ENCODE data around the gene SPINT2. TPM values are rescaled to one million over a fixed set of nuclear protein-coding genes. Genes with fewer than 3 reads are reported as not detected.

SPINT2 gene
- total and polyA plus RNA-seq, 2 of the 13 experiments (the other 11 are each of a cell fraction or from before 2014, with no cell fraction given): 0.31 to 0.77 TPM

GRCh38 chr19:38266981-38267597, 2.7 kb downstream of the SPINT2 start:
- H3K27ac ChIP-seq (ENCODE audit: extremely low read length, insufficient read depth, low read length): peak overlapping the region; percentile 39
- WGBS (ENCODE audit: low lambda C conversion rate): 1% methylated on average over 10 of the region's 12 CpGs
- peak overlapping the region; percentile 66 for H2AFZ ChIP-seq (ENCODE audit: low read length)
- intact Hi-C loops (cut with micrococcal nuclease; ENCODE audit: unreplicated experiment): no loop called here
- ATAC-seq: peak; percentile 74
- POLR2A ChIA-PET: interaction anchor here (0.9 kb wide), 1 partner anchor 107 kb away, joined by 5 read pairs; the partner anchor contains the start of gene PSMD8
- DNase-seq (ENCODE audit: low spot score): peak; percentile 39
- H4K20me1 ChIP-seq (ENCODE audit: insufficient read depth, low read length): no peaks in the 10 kb centered on the region
- peak overlapping the region; percentile 75 for H3K4me2 ChIP-seq (ENCODE audit: low read depth, low read length)
- peaks cover 76% of the 10 kb centered on the region for H3K4me1 ChIP-seq (ENCODE audit: insufficient read depth, low read length)
- BruUV-seq (replicated peaks): no TSS peak
- peaks cover 0 to 6% of the 10 kb centered on the region in 2 experiments; a peak in 2 of 5 replicates for H3K27me3 ChIP-seq (ENCODE audit: control insufficient read depth in 1 of 2, insufficient read depth in 2 of 2, low read length in 2 of 2)
- peak overlapping the region; percentile 55; the same call in 1 of the 2 replicates for H3K9ac ChIP-seq (ENCODE audit: insufficient read depth, low read depth, low read length)
- H3K9me3 ChIP-seq (ENCODE audit: low read length): no peaks in the 10 kb centered on the region
- H3K36me3 ChIP-seq (replicated peaks in 1 of 2; ENCODE audit: control insufficient read depth in 1 of 2, insufficient read depth in 2 of 2, low read length in 2 of 2): no peaks in the 10 kb centered on the region
- FAIRE-seq: peak; percentile 71
- peak overlapping the region; percentile 18 to 56 (median 48); a peak in 5 of 6 replicates for H3K4me3 ChIP-seq (replicated peaks in 1 of 3; ENCODE audit: insufficient read depth in 1 of 3, low read depth in 2 of 3, low read length in 3 of 3)
- in situ Hi-C loops (cut with HindIII; ENCODE audit: extremely low pct_ligation_motif_present, low pct_unique_long_range_greater_than_20kb): no loop called here
- no peaks in the 10 kb centered on the region for H3K79me2 ChIP-seq (ENCODE audit: insufficient read depth, low read length)
- CTCF ChIA-PET (ENCODE audit: low intra/inter-chr PET ratio, low total read pairs): no interaction called here
- TF ChIP-seq DDIT3 (CRISPR knock-in tag; IDR thresholded peaks at IDR 0.05) (no peak), CREBL2 (CRISPR knock-in tag; IDR thresholded peaks at IDR 0.05; ENCODE audit: borderline replicate concordance) (no peak), ZBTB25 (CRISPR knock-in tag; IDR thresholded peaks at IDR 0.05) (no peak), BORCS8-MEF2B (CRISPR knock-in tag; IDR thresholded peaks at IDR 0.05) (no peak), ZMYM3 (CRISPR knock-in tag; IDR thresholded peaks at IDR 0.05) (no peak; the same call in 1 of the 2 replicates), ZNF3 (CRISPR knock-in tag; IDR thresholded peaks at IDR 0.05) (no peak), ZNF550 (CRISPR knock-in tag; IDR thresholded peaks at IDR 0.05; ENCODE audit: borderline replicate concordance) (no peak), POLR2AphosphoS5 (IDR thresholded peaks at IDR 0.05; ENCODE audit: low read depth, low read length) (no peak), ATAD3A (CRISPR knock-in tag; IDR thresholded peaks at IDR 0.05) (no peak), ZNF512B (CRISPR knock-in tag; IDR thresholded peaks at IDR 0.05; ENCODE audit: borderline replicate concordance) (no peak), ZSCAN20 (CRISPR knock-in tag; IDR thresholded peaks at IDR 0.05; ENCODE audit: borderline replicate concordance) (no peak), NFE2 (CRISPR knock-in tag; IDR thresholded peaks at IDR 0.05) (no peak), MATR3 (CRISPR knock-in tag; IDR thresholded peaks at IDR 0.05) (no peak), ZNF775 (CRISPR knock-in tag; IDR thresholded peaks at IDR 0.05; ENCODE audit: borderline replicate concordance) (no peak), MXD1 (CRISPR knock-in tag; IDR thresholded peaks at IDR 0.05) (no peak), ZNF432 (CRISPR knock-in tag; IDR thresholded peaks at IDR 0.05; ENCODE audit: borderline replicate concordance) (no peak), SIN3B (IDR thresholded peaks at IDR 0.05; ENCODE audit: low read length) (no peak)
